AG10803 (cell line): Measurements from ENCODE around the gene PLA2G2F.
A peak's percentile ranks its signal among the peaks of the same experiment; 100 is the strongest.

Experiments
- DNase-seq: peaks from one replicate; pipeline ENCODE4 v3.0.0; 2010; ENCODE audit warnings: low read depth
- H3K4me3 ChIP-seq: 2 replicates; pipeline ENCODE4 v1.5.1; 2011; ENCODE audit warnings: mild to moderate bottlenecking, low read length, control low read depth
- TF ChIP-seq, protein P1 (sequence below): conservative IDR thresholded peaks from 2 replicates; pipeline ENCODE4 v1.5.1; 2011; ENCODE audit warnings: mild to moderate bottlenecking, low read length, control low read depth, inconsistent platforms

The PLA2G2F gene

DNA sequence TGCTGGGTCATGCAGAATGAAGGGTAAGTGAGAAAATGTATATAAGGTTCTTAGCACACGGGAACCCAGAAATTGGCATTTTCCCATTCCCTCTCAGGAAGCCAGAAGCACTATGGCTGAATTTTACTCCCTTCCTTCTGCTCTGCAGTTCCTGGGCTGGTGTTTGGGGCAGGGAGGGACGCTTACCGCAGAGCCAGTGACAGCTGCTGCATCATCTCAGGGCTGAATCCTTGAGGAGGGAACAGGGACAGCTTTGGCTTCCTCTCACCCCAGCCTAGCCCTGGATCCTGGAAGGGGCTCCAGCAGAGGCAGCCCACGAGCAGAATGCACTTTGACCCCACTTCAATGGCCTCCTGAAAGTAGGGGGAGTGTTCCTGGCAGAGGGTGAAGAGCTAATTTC, 31.8 kb upstream of the PLA2G2F start:
- no peak overlapping the region for H3K4me3 ChIP-seq
- TF ChIP-seq, protein P1, sequence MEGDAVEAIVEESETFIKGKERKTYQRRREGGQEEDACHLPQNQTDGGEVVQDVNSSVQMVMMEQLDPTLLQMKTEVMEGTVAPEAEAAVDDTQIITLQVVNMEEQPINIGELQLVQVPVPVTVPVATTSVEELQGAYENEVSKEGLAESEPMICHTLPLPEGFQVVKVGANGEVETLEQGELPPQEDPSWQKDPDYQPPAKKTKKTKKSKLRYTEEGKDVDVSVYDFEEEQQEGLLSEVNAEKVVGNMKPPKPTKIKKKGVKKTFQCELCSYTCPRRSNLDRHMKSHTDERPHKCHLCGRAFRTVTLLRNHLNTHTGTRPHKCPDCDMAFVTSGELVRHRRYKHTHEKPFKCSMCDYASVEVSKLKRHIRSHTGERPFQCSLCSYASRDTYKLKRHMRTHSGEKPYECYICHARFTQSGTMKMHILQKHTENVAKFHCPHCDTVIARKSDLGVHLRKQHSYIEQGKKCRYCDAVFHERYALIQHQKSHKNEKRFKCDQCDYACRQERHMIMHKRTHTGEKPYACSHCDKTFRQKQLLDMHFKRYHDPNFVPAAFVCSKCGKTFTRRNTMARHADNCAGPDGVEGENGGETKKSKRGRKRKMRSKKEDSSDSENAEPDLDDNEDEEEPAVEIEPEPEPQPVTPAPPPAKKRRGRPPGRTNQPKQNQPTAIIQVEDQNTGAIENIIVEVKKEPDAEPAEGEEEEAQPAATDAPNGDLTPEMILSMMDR = no peak
- no peak for DNase-seq

GRCh38 chr1:20107796-20108195, 31.3 kb upstream of the PLA2G2F start:
- TF ChIP-seq, protein P1 = no peak

DNA sequence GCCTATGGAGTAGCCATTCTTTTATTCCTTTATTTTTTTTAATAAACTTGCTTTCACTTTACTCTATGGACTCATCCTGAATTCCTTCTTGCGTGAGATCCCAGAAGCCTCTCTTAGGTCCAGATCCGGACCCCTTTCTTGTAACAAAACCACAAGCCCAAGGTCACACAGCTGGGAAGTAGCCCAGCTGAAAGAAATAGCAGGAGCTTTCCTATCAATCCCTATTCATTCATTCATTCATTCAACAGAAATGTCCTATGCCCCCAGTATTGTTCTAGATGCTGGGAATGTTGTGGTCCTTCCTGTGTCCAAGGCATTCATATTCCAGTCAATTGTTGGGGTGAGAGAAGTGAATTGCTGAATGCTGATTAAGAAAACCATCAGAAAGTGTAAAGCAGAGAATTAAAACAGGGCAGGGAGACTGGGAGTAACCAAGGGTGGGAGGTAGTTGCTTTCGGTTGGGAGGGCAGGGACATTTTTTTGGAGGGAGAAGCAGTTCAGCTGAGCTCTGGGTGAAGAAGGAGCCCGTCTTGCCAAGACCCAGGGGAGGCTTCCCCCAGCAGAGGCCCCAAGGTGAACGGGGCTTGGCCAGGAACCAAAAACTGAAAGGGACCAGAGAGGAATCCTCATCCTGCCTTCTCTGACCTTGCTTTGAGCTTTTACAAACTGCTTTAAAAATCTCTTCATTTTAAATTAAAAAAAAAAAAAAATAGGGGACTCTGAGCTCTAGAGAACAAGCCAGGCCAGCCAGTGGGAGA, 30.6 kb upstream of the PLA2G2F start:
- TF ChIP-seq, protein P1 = no peak
- H3K4me3 ChIP-seq = no peak overlapping the region
- no peak for DNase-seq

More at GRCh38 chr1:20107796-20108195, 31.3 kb upstream of the PLA2G2F start:
- DNase-seq = no peak
- H3K4me3 ChIP-seq = no peak overlapping the region

DNA sequence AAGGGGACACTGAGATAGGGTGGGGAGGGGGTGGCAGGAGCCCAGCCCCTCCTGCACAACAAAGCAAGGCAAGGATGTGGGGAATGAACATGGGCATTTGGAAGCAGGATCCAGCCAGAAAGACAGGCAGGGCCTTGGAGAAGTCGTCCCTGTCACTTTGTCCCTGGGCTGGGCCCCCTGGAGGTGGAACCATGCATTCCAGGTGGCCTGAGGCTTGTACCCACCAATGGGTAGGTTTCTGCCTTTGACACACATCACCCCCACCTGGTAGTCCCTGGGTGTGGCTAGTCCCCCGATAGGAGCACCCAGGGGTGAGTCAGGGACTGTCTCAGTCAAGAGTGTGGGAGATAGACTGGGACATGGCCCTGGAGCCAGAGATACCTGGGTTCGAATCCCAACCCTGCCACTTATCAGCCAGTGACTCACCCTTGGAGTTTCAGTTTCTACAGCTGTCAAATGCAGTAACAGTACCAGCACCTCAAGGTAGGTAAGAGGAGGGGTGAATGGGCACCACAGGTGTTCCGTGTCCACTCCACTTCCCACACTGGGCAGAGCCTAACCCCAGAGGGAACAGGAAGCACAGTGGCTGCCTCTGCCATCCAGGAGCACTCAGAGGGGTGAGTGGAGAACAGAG, 29.8 kb upstream of the PLA2G2F start:
- TF ChIP-seq, protein P1 = no peak
- no peak overlapping the region for H3K4me3 ChIP-seq
- no peak for DNase-seq

DNA sequence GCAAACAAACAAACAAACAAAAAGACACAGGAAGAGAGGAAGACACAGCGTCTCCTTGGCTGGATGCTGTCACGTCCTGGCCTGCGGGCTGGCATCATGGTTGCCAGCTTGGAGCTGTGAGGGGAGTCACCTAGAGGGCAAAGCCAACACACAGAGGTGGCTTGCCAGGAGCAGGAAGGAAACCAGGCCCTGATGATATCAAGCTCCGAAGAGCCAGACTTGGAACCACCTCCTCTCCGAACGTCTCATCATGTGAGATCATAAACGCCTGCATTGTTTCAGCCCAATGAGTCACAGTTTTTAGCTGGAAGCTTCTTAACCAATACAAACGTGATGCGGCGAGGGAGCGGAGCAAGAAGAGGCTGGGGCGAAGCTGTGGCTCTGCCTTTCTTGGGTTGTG, 28.4 kb upstream of the PLA2G2F start:
- H3K4me3 ChIP-seq = no peak overlapping the region
- TF ChIP-seq, protein P1 = no peak
- peak; percentile 33 for DNase-seq

GRCh38 chr1:20111452-20111851, 27.7 kb upstream of the PLA2G2F start:
- no peak overlapping the region for H3K4me3 ChIP-seq
- DNase-seq = no peak
- TF ChIP-seq, protein P1 = no peak

- TF ChIP-seq, protein P1 = no peak
- no peak overlapping the region for H3K4me3 ChIP-seq
- no peak for DNase-seq
Observed at GRCh38 chr1:20112279-20113000, 26.7 kb upstream of the PLA2G2F start.
